Hepatocyte (in vitro differentiated cells): ENCODE measurements around the gene FIGNL1.

ENCODE experiments used
- EZH2 ChIP-seq: fragments of 200-600 bp; sonication (generic); IDR thresholded peaks from 2 replicates; pipeline ENCODE4 v1.6.1; 2016; ENCODE audit warnings: antibody characterized with exemption, mild to moderate bottlenecking, borderline replicate concordance
- EZH2phosphoT487 ChIP-seq: fragments of 200-600 bp; sonication (generic); IDR thresholded peaks from one replicate; pipeline ENCODE4 v1.6.1; 2018; ENCODE audit warnings: antibody characterized with exemption, mild to moderate bottlenecking, low read depth, moderate library complexity; ENCODE audit not compliant: unreplicated experiment, severe bottlenecking
- TF ChIP-seq, protein P1 (sequence below): fragments of 200-600 bp; sonication (generic); IDR thresholded peaks from 2 replicates; pipeline ENCODE4 v1.5.1; 2016; ENCODE audit warnings: antibody characterized with exemption, mild to moderate bottlenecking; ENCODE audit not compliant: poor library complexity

DNA sequence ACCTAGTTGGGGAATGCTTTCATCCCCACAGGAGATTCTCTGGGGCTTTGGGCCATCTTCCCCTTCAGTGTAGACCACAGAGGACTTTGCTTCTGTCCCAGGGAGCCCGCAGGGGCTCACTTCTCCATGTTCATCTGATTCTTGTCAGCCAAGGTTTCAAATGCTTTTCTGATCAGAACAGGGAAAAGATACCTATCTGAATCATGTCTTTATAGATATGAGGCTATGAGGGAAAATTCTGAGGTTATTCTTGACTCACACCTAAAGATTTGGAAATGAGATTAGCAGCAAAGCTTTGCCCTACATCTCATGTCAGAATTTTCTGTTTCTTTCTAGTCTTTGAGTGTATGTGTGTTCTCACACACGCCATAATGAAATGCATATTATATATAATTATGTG is 53.3 kb downstream of the FIGNL1 start:
- TF ChIP-seq, protein P1, sequence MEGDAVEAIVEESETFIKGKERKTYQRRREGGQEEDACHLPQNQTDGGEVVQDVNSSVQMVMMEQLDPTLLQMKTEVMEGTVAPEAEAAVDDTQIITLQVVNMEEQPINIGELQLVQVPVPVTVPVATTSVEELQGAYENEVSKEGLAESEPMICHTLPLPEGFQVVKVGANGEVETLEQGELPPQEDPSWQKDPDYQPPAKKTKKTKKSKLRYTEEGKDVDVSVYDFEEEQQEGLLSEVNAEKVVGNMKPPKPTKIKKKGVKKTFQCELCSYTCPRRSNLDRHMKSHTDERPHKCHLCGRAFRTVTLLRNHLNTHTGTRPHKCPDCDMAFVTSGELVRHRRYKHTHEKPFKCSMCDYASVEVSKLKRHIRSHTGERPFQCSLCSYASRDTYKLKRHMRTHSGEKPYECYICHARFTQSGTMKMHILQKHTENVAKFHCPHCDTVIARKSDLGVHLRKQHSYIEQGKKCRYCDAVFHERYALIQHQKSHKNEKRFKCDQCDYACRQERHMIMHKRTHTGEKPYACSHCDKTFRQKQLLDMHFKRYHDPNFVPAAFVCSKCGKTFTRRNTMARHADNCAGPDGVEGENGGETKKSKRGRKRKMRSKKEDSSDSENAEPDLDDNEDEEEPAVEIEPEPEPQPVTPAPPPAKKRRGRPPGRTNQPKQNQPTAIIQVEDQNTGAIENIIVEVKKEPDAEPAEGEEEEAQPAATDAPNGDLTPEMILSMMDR, result no peak
- no peak for TF ChIP-seq EZH2phosphoT487
- TF ChIP-seq EZH2, result no peak
